Measurements from ENCODE around the gene TWIST2.

DNA sequence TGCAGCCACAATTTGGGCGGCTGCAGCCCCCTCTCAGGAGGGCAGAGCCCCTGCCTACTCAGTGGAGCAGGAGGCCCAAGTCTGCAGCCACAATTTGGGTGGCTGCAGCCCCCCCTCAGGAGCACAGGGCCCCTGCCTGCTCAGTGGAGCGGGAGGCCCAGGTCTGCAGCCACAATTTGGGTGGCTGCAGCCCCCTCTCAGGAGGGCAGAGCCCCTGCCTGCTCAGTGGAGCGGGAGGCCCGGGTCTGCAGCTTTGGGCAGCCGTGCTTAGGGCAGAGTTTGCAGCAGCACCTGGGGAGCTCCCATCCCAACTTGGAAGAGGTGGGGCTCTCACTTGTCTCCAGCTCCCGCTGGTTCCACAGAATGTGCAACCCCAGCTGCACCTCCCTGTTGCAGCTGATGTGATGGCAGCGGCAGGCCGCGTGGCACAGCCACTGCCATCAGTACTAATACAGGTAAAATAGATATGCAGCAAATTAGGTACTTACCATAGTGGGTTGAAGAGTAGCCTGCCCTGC lies 99.4 kb downstream of the TWIST2 start:
- TF ChIP-seq TAF1 (IDR thresholded peaks at IDR 0.05; ENCODE audit: low read depth, low read length), result no peak
- TF ChIP-seq POLR2A (IDR thresholded peaks at IDR 0.05; ENCODE audit: low read depth, low read length), result no peak
- TF ChIP-seq POLR2AphosphoS5 (IDR thresholded peaks at IDR 0.05; ENCODE audit: low read depth, low read length), result no peak
- no peak for TF ChIP-seq SPI1 (IDR thresholded peaks at IDR 0.05; ENCODE audit: low read depth, low read length)

All from GM12891 (cell line).